Spleen (tissue), 11 donors: ENCODE results near the gene GPER1. TPM values are rescaled to one million over a fixed set of nuclear protein-coding genes. Genes with fewer than 3 reads are reported as not detected.

Experiments
- DNase-seq: peaks from one replicate; pipeline ENCODE4 v3.0.0-alpha.2; 2020
- H3K27ac ChIP-seq, 8 donors: fragments of 200-600 bp; sonication (generic) in 7 of 8; 1 replicate in 4 of 8; 2 replicates in 4 of 8; pipeline versions ENCODE4 v1.5.0 to v1.8.0; 2016 to 2021; ENCODE audit warnings: inconsistent platforms in 4 of 8, mild to moderate bottlenecking in 4 of 8, moderate library complexity in 1 of 8
- H3K27me3 ChIP-seq, 7 donors: fragments of 200-600 bp; sonication (generic) in 6 of 7; replicated peaks in 1 of 7; 1 replicate in 4 of 7; 2 replicates in 3 of 7; pipeline versions ENCODE4 v1.5.0 to v1.8.0; 2016 to 2021; ENCODE audit warnings: inconsistent platforms in 3 of 7, mild to moderate bottlenecking in 1 of 7
- H3K36me3 ChIP-seq, 6 donors: fragments of 200-600 bp; sonication (generic) in 5 of 6; 1 replicate in 4 of 6; 2 replicates in 2 of 6; pipeline versions ENCODE4 v1.5.0 to v1.8.0; 2016 to 2021; ENCODE audit warnings: inconsistent platforms in 2 of 6
- H3K4me1 ChIP-seq, 6 donors: fragments of 200-600 bp; sonication (generic) in 5 of 6; 1 replicate in 3 of 6; 2 replicates in 3 of 6; pipeline versions ENCODE4 v1.5.0 to v1.8.0; 2016 to 2021; ENCODE audit warnings: inconsistent platforms in 3 of 6
- H3K4me3 ChIP-seq, 8 donors: fragments of 200-600 bp; sonication (generic) in 7 of 8; 1 replicate in 4 of 8; 2 replicates in 4 of 8; pipeline versions ENCODE4 v1.5.0 to v1.8.0; 2016 to 2021; ENCODE audit warnings: inconsistent platforms in 4 of 8, mild to moderate bottlenecking in 4 of 8, moderate library complexity in 2 of 8
- H3K9me3 ChIP-seq, 8 donors: fragments of 200-600 bp; sonication (generic) in 7 of 8; 1 replicate in 4 of 8; 2 replicates in 4 of 8; pipeline versions ENCODE4 v1.5.0 to v1.8.0; 2016 to 2021; ENCODE audit warnings: inconsistent platforms in 4 of 8
- CTCF ChIP-seq, 11 experiments: fragments of 200-600 bp in 7 of 11; fragments of 450-650 bp in 4 of 11; sonication (generic) in 4 of 11; IDR thresholded peaks in 8 of 11; conservative IDR thresholded peaks in 3 of 11; 1 replicate in 7 of 11; 2 replicates in 4 of 11; pipeline versions ENCODE4 v1.4.0 to v1.8.0; 2016 to 2021; ENCODE audit warnings: antibody characterized with exemption in 11 of 11, inconsistent platforms in 4 of 11, mild to moderate bottlenecking in 1 of 11
- POLR2A ChIP-seq, 3 donors: fragments of 450-650 bp; IDR thresholded peaks; one replicate each; pipeline ENCODE4 v1.5.1; 2017; ENCODE audit warnings: antibody characterized with exemption in 3 of 3, mild to moderate bottlenecking in 1 of 3
- POLR2AphosphoS5 ChIP-seq, 3 donors: sonication (generic); formaldehyde crosslinking; IDR thresholded peaks; one replicate each; pipeline ENCODE4 v1.5.1; 2017; ENCODE audit warnings: antibody characterized with exemption in 3 of 3
- WGBS, 5 donors: extraction: QIAGEN DNeasy Blood & Tissue Kit in 3 of 5; methylation state at CpG; one replicate each; pipeline versions ENCODE4 v1.1.5 to v1.1.7; 2013 to 2018; 5-methylcytosine and 5-hydroxymethylcytosine counted together
- intact Hi-C: fragments of 100-400 bp; cut with DNase I; formaldehyde crosslinking; loops from one replicate; pipeline ENCODE4 v1.15.0; 2023; ENCODE audit warnings: low total_unique reads
- polyA plus RNA-seq, 3 donors: library from polyadenylated mRNA; stranded (reverse); fragments of 200-250 nt; gene quantifications; one replicate each; pipeline ENCODE4 v1.2.1, GENCODE V29; 2013
- total RNA-seq, 7 donors: library from RNA; depleted of rRNA in 3 of 7; stranded (reverse); fragments of >200 nt in 3 of 7; fragmentation: NEBNext Ultra II Directional in 4 of 7; extraction: Animal tissue kit (Norgen Biotek cat#: 25700) in 4 of 7; gene quantifications; one replicate each; pipeline versions ENCODE4 v1.1.0 to v1.2.1, GENCODE V29; 2016 to 2021
- donor health status: healthy with polysubstance abuse.
- donor health status: DM: no; HTN: no; CAD: no; lungs with moderate emphysema.
- donor health status: DM: no; HTN: no; CAD: no.
- donor health status: Bipolar disorder and iron deficiency.
- donor health status: healthy.
- donor health status: DM: no; HTN: no; CAD: no.
- donor health status: DM: yes; HTN: yes; CAD: no.

Gene GPER1
- total and polyA plus RNA-seq, 10 donors, result 3.0 to 14.2 (median 6.1) TPM

DNA sequence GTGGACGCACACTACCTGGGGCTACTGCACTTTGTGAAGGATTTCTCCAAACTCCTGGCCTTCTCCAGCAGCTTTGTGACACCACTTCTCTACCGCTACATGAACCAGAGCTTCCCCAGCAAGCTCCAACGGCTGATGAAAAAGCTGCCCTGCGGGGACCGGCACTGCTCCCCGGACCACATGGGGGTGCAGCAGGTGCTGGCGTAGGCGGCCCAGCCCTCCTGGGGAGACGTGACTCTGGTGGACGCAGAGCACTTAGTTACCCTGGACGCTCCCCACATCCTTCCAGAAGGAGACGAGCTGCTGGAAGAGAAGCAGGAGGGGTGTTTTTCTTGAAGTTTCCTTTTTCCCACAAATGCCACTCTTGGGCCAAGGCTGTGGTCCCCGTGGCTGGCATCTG, 29.6 kb upstream of the GPER1 start:
- no peak for TF ChIP-seq POLR2AphosphoS5 (IDR thresholded peaks at IDR 0.05)
- H3K4me3 ChIP-seq, result no peak overlapping the region
- no peaks in the 10 kb centered on the region for H3K9me3 ChIP-seq
- peak; percentile 62 for DNase-seq
- peak overlapping the region in 1 of 8 donors; percentile 51 for H3K27ac ChIP-seq
- peaks cover 0 to 15% (median 8%) of the 10 kb centered on the region in 6 donors for H3K36me3 ChIP-seq
- peaks cover 0 to 56% (median 0%) of the 10 kb centered on the region in 7 donors for H3K27me3 ChIP-seq
- intact Hi-C loops, result no loop called here
- 88 to 95% (median 90%) methylated on average over 13 of the region's 13 CpGs for WGBS, 5 donors
- H3K4me1 ChIP-seq, result peaks cover 23 to 76% (median 58%) of the 10 kb centered on the region in 6 donors

GRCh38 chr7:1058821-1059199, 29.1 kb upstream of the GPER1 start:
- Histone ChIP-seq H3K36me3 (peaks cover 0 to 15% (median 8%) of the 10 kb centered on the region in 6 donors), H3K27ac (peak overlapping the region in 3 of 8 donors; percentile 5 to 51 (median 36)), H3K27me3 (peaks cover 0 to 58% (median 0%) of the 10 kb centered on the region in 7 donors), H3K9me3 (no peaks in the 10 kb centered on the region), H3K4me3 (no peak overlapping the region), H3K4me1 (peaks cover 23 to 71% (median 53%) of the 10 kb centered on the region in 6 donors)
- 77 to 83% (median 79%) methylated on average over 10 of the region's 10 CpGs for WGBS, 5 donors
- intact Hi-C loops, result no loop called here
- TF ChIP-seq CTCF (IDR thresholded peaks at IDR 0.05 in 8 of 11, conservative IDR thresholded peaks at IDR 0.05 in 3 of 11) (no peak), POLR2AphosphoS5 (IDR thresholded peaks at IDR 0.05) (no peak), POLR2A (IDR thresholded peaks at IDR 0.05) (no peak)
- DNase-seq, result peak; percentile 49

GRCh38 chr7:1059200-1060091, 28.5 kb upstream of the GPER1 start:
- Histone ChIP-seq H3K9me3 (no peaks in the 10 kb centered on the region), H3K4me3 (peak overlapping the region in 1 of 8 donors; percentile 12), H3K4me1 (peaks cover 18 to 67% (median 48%) of the 10 kb centered on the region in 6 donors), H3K27ac (peak overlapping the region in 4 of 8 donors; percentile 53 to 76 (median 61)), H3K27me3 (peaks cover 0 to 63% (median 0%) of the 10 kb centered on the region in 7 donors), H3K36me3 (peaks cover 0 to 15% (median 8%) of the 10 kb centered on the region in 6 donors)
- peak; percentile 70 for DNase-seq
- TF ChIP-seq POLR2AphosphoS5 (IDR thresholded peaks at IDR 0.05) (no peak), POLR2A (IDR thresholded peaks at IDR 0.05) (no peak)
- intact Hi-C loops, result no loop called here
- 45 to 67% (median 48%) methylated on average over 45 to 55 of the region's 55 CpGs for whole genome bisulfite sequencing, 5 donors

- no peaks in the 10 kb centered on the region for H3K9me3 ChIP-seq
- H3K27me3 ChIP-seq, result peaks cover 0 to 63% (median 0%) of the 10 kb centered on the region in 7 donors
- 21 to 30% (median 24%) methylated on average over 16 to 35 of the region's 35 CpGs for WGBS, 5 donors
- peaks cover 16 to 67% (median 48%) of the 10 kb centered on the region in 6 donors for H3K4me1 ChIP-seq
- H3K4me3 ChIP-seq, result peak overlapping the region in 1 of 8 donors; percentile 12
- intact Hi-C loops, result no loop called here
- H3K36me3 ChIP-seq, result peaks cover 0 to 15% (median 8%) of the 10 kb centered on the region in 6 donors
- TF ChIP-seq CTCF (IDR thresholded peaks at IDR 0.05 in 8 of 11, conservative IDR thresholded peaks at IDR 0.05 in 3 of 11) (no peak), POLR2AphosphoS5 (IDR thresholded peaks at IDR 0.05) (peak in 2 of 3 donors; percentile 49 to 56), POLR2A (IDR thresholded peaks at IDR 0.05) (no peak)
- H3K27ac ChIP-seq, result peak overlapping the region in 7 of 8 donors; percentile 4 to 76 (median 53)
- peak; percentile 75 for DNase-seq
Observed at GRCh38 chr7:1060315-1061072, 27.4 kb upstream of the GPER1 start.
